BLaER1 treated with 17β-estradiol and CSF1 and Interleukin-3, amounts not matched to agents 10 nM and 100 nM (cell line): ENCODE data around the gene SGCA.

Experiments used
- H3K27ac ChIP-seq, 11 experiments: shearing (Covaris generic); formaldehyde crosslinking; 2 replicates each; pipeline ENCODE4 v1.8.1; 2022
- H3K27me3 ChIP-seq, 11 experiments: shearing (Covaris generic); formaldehyde crosslinking; 2 replicates each; pipeline ENCODE4 v1.8.1; 2022
- H3K36me3 ChIP-seq, 11 experiments: shearing (Covaris generic); formaldehyde crosslinking; 2 replicates each; pipeline ENCODE4 v1.8.1; 2022
- H3K4me1 ChIP-seq, 10 experiments: shearing (Covaris generic); formaldehyde crosslinking; 2 replicates each; pipeline ENCODE4 v1.8.1; 2022
- H3K4me2 ChIP-seq, 11 experiments: shearing (Covaris generic); formaldehyde crosslinking; 2 replicates each; pipeline ENCODE4 v1.8.1; 2022
- H3K4me3 ChIP-seq, 10 experiments: shearing (Covaris generic); formaldehyde crosslinking; 2 replicates each; pipeline ENCODE4 v1.8.1; 2022
- H3K9ac ChIP-seq, 11 experiments: shearing (Covaris generic); formaldehyde crosslinking; 2 replicates each; pipeline ENCODE4 v1.8.1; 2022
- H3K9me3 ChIP-seq, 11 experiments: shearing (Covaris generic); formaldehyde crosslinking; replicated peaks in 1 of 11; 2 replicates each; pipeline ENCODE4 v1.8.1; 2022
- H4K20me1 ChIP-seq, 11 experiments: shearing (Covaris generic); formaldehyde crosslinking; 2 replicates each; pipeline ENCODE4 v1.8.1; 2022
- Cebpa-rat ChIP-seq, 11 experiments: shearing (Covaris generic); IDR thresholded peaks; 2 replicates each; pipeline ENCODE4 v1.8.1; 2022

Gene SGCA

GRCh38 chr17:50125420-50125997 is 40.3 kb upstream of the SGCA start:
- no peak for TF ChIP-seq Cebpa-rat (IDR thresholded peaks at IDR 0.05)
- H3K36me3 ChIP-seq, result no peaks in the 10 kb centered on the region
- no peak overlapping the region for H3K4me2 ChIP-seq
- H3K9ac ChIP-seq, result no peak overlapping the region
- H3K9me3 ChIP-seq, result 0 out of 22 replicates have a peak, but pooled peaks cover 0 to 4% (median 0%) of the 10 kb centered on the region in 11 experiments
- H4K20me1 ChIP-seq, result peaks cover 0 to 15% (median under 1%) of the 10 kb centered on the region in 11 experiments; a peak in 6 of 22 replicates
- no peak overlapping the region for H3K27ac ChIP-seq
- peaks cover 24 to 54% (median 35%) of the 10 kb centered on the region in 11 experiments for H3K27me3 ChIP-seq
- peaks cover 19 to 30% (median 25%) of the 10 kb centered on the region in 10 experiments for H3K4me1 ChIP-seq
- H3K4me3 ChIP-seq, result no peak overlapping the region

GRCh38 chr17:50127697-50128361 is 38.0 kb upstream of the SGCA start:
- TF ChIP-seq Cebpa-rat (IDR thresholded peaks at IDR 0.05), result no peak
- H4K20me1 ChIP-seq, result peaks cover 21 to 37% (median 23%) of the 10 kb centered on the region in 11 experiments; a peak in 21 of 22 replicates
- H3K4me1 ChIP-seq, result peaks cover 19 to 36% (median 29%) of the 10 kb centered on the region in 10 experiments
- H3K27ac ChIP-seq, result no peak overlapping the region
- no peak overlapping the region for H3K9ac ChIP-seq
- peaks cover 1 to 12% (median 5%) of the 10 kb centered on the region in 11 experiments; a peak in 19 of 22 replicates for H3K36me3 ChIP-seq
- H3K4me2 ChIP-seq, result peak overlapping the region; percentile 44 to 98 (median 74)
- H3K9me3 ChIP-seq, result 0 out of 22 replicates have a peak, but pooled peaks cover 0 to 4% (median 0%) of the 10 kb centered on the region in 11 experiments
- H3K4me3 ChIP-seq, result peak overlapping the region in 1 of 10 experiments; percentile 36; a peak in 1 of 20 replicates
- H3K27me3 ChIP-seq, result peaks cover 23 to 68% (median 58%) of the 10 kb centered on the region in 11 experiments

GRCh38 chr17:50128441-50129352 is 37.1 kb upstream of the SGCA start:
- H3K4me3 ChIP-seq, result peak overlapping the region in 6 of 10 experiments; percentile 20 to 56 (median 31); a peak in 7 of 20 replicates
- H3K36me3 ChIP-seq, result peaks cover 8 to 21% (median 12%) of the 10 kb centered on the region in 11 experiments; a peak in 21 of 22 replicates
- H3K4me1 ChIP-seq, result peaks cover 19 to 38% (median 29%) of the 10 kb centered on the region in 10 experiments
- TF ChIP-seq Cebpa-rat (IDR thresholded peaks at IDR 0.05), result no peak
- peaks cover 30 to 45% (median 32%) of the 10 kb centered on the region in 11 experiments; a peak in 21 of 22 replicates for H4K20me1 ChIP-seq
- H3K9ac ChIP-seq, result no peak overlapping the region
- H3K4me2 ChIP-seq, result peak overlapping the region; percentile 36 to 99 (median 69)
- H3K27ac ChIP-seq, result no peak overlapping the region
- H3K27me3 ChIP-seq, result peaks cover 23 to 68% (median 60%) of the 10 kb centered on the region in 11 experiments
- H3K9me3 ChIP-seq, result 0 out of 22 replicates have a peak, but pooled peaks cover 0 to 4% (median 0%) of the 10 kb centered on the region in 11 experiments

- peak overlapping the region; percentile 51 to 99 (median 93); a peak in 20 of 22 replicates for H3K4me2 ChIP-seq
- H3K9me3 ChIP-seq, result 0 out of 22 replicates have a peak, but pooled peaks cover 0 to 4% (median 0%) of the 10 kb centered on the region in 11 experiments
- peaks cover 23 to 66% (median 60%) of the 10 kb centered on the region in 11 experiments for H3K27me3 ChIP-seq
- H3K4me3 ChIP-seq, result peak overlapping the region in 9 of 10 experiments; percentile 33 to 71 (median 61); a peak in 14 of 20 replicates
- H4K20me1 ChIP-seq, result peaks cover 35 to 52% (median 38%) of the 10 kb centered on the region in 11 experiments
- 0 out of 22 replicates have a peak overlapping the region, but pooled peaks of 1 of the 11 experiments have one; percentile 33 for H3K9ac ChIP-seq
- TF ChIP-seq Cebpa-rat (IDR thresholded peaks at IDR 0.05), result no peak
- no peak overlapping the region for H3K27ac ChIP-seq
- peaks cover 13 to 27% (median 17%) of the 10 kb centered on the region in 11 experiments for H3K36me3 ChIP-seq
- peaks cover 19 to 38% (median 29%) of the 10 kb centered on the region in 10 experiments for H3K4me1 ChIP-seq
Observed at GRCh38 chr17:50129353-50129727, 36.5 kb upstream of the SGCA start.

- H3K4me3 ChIP-seq, result peak within 1 kb of the TSS; percentile 49 to 71 (median 59)
Observed at GRCh38 chr17:50129728-50130558, 35.9 kb upstream of the SGCA start, which contains the start of gene SAMD14. SAMD14 (minus strand) TSS chr17:50130160; CDS start chr17:50124959, 5,201 bp downstream.

GRCh38 chr17:50130559-50131305 is 35.1 kb upstream of the SGCA start:
- TF ChIP-seq Cebpa-rat (IDR thresholded peaks at IDR 0.05), result no peak
- peak overlapping the region in 3 of 11 experiments; percentile 67 to 70 (median 69); a peak in 2 of 22 replicates for H3K9ac ChIP-seq
- peaks cover 23 to 66% (median 60%) of the 10 kb centered on the region in 11 experiments for H3K27me3 ChIP-seq
- H3K36me3 ChIP-seq, result peaks cover 24 to 39% (median 29%) of the 10 kb centered on the region in 11 experiments
- H3K27ac ChIP-seq, result no peak overlapping the region
- peak overlapping the region in 7 of 10 experiments; percentile 49 to 63 (median 61); a peak in 9 of 20 replicates for H3K4me3 ChIP-seq
- 0 out of 22 replicates have a peak, but pooled peaks cover 0 to 4% (median 0%) of the 10 kb centered on the region in 11 experiments for H3K9me3 ChIP-seq
- peaks cover 19 to 38% (median 29%) of the 10 kb centered on the region in 10 experiments for H3K4me1 ChIP-seq
- peaks cover 43 to 64% (median 49%) of the 10 kb centered on the region in 11 experiments for H4K20me1 ChIP-seq
- peak overlapping the region; percentile 91 to 99 (median 98); a peak in 21 of 22 replicates for H3K4me2 ChIP-seq

More at GRCh38 chr17:50129728-50130558, 35.9 kb upstream of the SGCA start, which contains the start of gene SAMD14:
- peaks cover 19 to 38% (median 29%) of the 10 kb centered on the region in 10 experiments for H3K4me1 ChIP-seq
- peaks cover 18 to 33% (median 23%) of the 10 kb centered on the region in 11 experiments for H3K36me3 ChIP-seq
- H3K27ac ChIP-seq, result no peak within 1 kb of the TSS
- peaks cover 23 to 66% (median 60%) of the 10 kb centered on the region in 11 experiments for H3K27me3 ChIP-seq
- peaks cover 40 to 58% (median 43%) of the 10 kb centered on the region in 11 experiments for H4K20me1 ChIP-seq
- H3K4me2 ChIP-seq, result peak within 1 kb of the TSS; percentile 91 to 99 (median 98)
- peak within 1 kb of the TSS; percentile 38 to 70 (median 64); a peak in 15 of 22 replicates for H3K9ac ChIP-seq
- 0 out of 22 replicates have a peak, but pooled peaks cover 0 to 4% (median 0%) of the 10 kb centered on the region in 11 experiments for H3K9me3 ChIP-seq
- no peak for TF ChIP-seq Cebpa-rat (IDR thresholded peaks at IDR 0.05)
